GM21360 (cell line): ENCODE data around the gene OVCH2.

ENCODE experiments used
- ATAC-seq: cut with Tn5 transposase; IDR thresholded peaks from one replicate; pipeline ENCODE4 v1.9.1; 2021; ENCODE audit warnings: mild to moderate bottlenecking, moderate library complexity; ENCODE audit not compliant: unreplicated experiment

Gene OVCH2

DNA sequence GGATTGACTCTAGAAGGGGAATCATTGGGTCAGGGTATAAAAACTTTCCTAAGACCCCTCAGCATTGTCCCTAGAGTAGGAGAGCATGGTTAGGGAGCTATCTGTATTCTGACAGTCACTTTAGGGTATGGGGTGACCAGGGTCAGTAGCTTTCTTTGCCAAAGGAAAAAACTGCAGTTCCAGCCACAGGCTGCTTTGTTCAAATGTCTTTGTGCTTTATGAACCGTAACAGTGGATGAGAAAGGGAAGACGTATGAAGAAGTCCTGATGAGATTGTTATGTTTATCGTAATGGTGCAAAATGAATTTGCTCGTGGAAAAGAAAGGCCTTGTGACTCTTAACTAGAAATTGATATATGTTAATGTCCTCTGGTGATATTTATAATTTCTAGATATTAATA is 63.0 kb downstream of the OVCH2 start:
- ATAC-seq, result no peak

DNA sequence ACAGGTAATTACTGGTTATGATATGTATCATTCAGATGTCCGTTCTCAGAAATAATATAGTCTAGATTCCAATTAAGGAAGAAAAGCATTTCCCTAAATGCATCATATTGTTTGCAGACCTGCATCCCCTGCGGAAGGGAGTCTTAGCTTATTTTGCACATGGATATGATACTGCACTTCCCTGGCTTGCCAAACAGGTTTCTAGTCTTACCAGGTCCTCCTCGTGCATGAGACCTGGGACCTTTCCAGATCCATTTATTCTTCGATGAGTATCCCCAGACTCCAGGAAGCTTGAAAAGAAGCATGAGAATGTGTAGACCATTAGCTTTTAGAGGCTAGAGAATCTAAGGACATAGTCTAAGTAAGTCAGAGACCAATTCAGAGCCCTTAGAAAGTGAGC is 63.5 kb downstream of the OVCH2 start:
- ATAC-seq, result no peak

DNA sequence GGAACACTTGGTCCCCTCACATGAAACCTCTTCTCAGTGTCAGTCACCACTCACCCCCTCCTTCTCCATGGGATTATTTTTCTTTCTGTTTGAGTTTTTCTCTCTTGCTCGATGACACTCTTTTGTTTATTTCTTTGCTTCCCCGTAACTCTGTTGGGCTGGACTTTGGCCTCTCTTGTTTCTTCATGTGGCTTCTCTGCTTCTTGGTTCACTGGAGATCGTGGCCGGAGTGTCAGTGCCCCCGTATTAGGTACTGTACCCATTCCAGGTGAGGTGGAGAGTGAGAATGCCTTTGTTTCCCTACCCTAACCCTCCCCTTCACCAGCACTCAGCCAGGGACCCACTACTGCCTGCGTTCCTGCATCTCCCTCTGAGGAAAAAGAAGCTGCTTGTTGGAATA is 65.5 kb downstream of the OVCH2 start:
- ATAC-seq, result no peak

DNA sequence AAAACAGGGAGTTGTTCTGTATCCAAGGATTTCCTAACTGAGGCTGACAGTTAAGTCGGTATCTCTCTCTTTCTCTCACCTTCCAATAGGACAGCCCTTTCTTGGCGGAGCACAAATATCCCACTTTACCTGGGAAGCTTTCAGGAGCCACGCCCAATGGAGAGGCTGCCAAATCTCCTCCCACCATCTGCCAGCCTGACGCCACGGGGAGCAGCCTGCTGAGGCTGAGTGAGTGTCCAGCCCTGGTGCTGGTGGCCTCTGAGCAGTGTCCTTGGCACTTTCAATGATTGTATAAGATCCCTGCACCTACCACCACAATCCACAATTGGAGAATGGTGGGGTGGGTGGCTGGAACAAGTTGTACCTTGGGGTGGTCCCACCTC is 66.6 kb downstream of the OVCH2 start:
- ATAC-seq, result no peak
